HEK293T (cell line): ENCODE results near the gene TFIP11.

ENCODE experiments used
- BHLHE40 ChIP-seq: fragments of 450-650 bp; IDR thresholded peaks from 2 replicates; pipeline ENCODE4 v1.6.1; 2016; ENCODE audit warnings: mild to moderate bottlenecking, moderate library complexity, borderline replicate concordance
- CTBP1 ChIP-seq: fragments of 450-650 bp; IDR thresholded peaks from 2 replicates; pipeline ENCODE4 v1.6.1; 2016; ENCODE audit warnings: borderline replicate concordance
- ELF4 ChIP-seq: fragments of 450-650 bp; IDR thresholded peaks from 2 replicates; pipeline ENCODE4 v1.6.1; 2017; ENCODE audit warnings: antibody characterized with exemption
- FOXA1 ChIP-seq: fragments of 450-650 bp; IDR thresholded peaks from 2 replicates; pipeline ENCODE4 v1.6.1; 2016; ENCODE audit warnings: mild to moderate bottlenecking
- FOXK2 ChIP-seq: fragments of 450-650 bp; IDR thresholded peaks from 2 replicates; pipeline ENCODE4 v1.6.1; 2016; ENCODE audit warnings: mild to moderate bottlenecking
- FOXM1 ChIP-seq: fragments of 450-650 bp; IDR thresholded peaks from 2 replicates; pipeline ENCODE4 v1.6.1; 2017; ENCODE audit warnings: mild to moderate bottlenecking, borderline replicate concordance
- HDGF ChIP-seq: fragments of 450-650 bp; IDR thresholded peaks from 2 replicates; pipeline ENCODE4 v1.6.1; 2017; ENCODE audit warnings: antibody characterized with exemption, borderline replicate concordance
- LEF1 ChIP-seq: fragments of 450-650 bp; IDR thresholded peaks from 2 replicates; pipeline ENCODE4 v1.6.1; 2017; ENCODE audit warnings: mild to moderate bottlenecking, borderline replicate concordance
- SP1 ChIP-seq: fragments of 450-650 bp; IDR thresholded peaks from 2 replicates; pipeline ENCODE4 v1.6.1; 2017
- SUZ12 ChIP-seq: fragments of 450-650 bp; IDR thresholded peaks from 2 replicates; pipeline ENCODE4 v1.6.1; 2016; ENCODE audit warnings: mild to moderate bottlenecking
- ZNF384 ChIP-seq: fragments of 450-650 bp; IDR thresholded peaks from 2 replicates; pipeline ENCODE4 v1.6.1; 2016

GRCh38 chr22:26517429-26517828 is 5.2 kb upstream of the TFIP11 start:
- TF ChIP-seq FOXM1 = no peak
- TF ChIP-seq HDGF = no peak
- no peak for TF ChIP-seq ZNF384
- no peak for TF ChIP-seq ELF4
- no peak for TF ChIP-seq SP1
- TF ChIP-seq BHLHE40 = no peak
- no peak for TF ChIP-seq SUZ12
- TF ChIP-seq FOXK2 = no peak
- no peak for TF ChIP-seq LEF1
- no peak for TF ChIP-seq CTBP1
- TF ChIP-seq FOXA1 = no peak
